HG02852 (cell line): ENCODE measurements around the gene HOXC6.

Experiments used
- ATAC-seq: cut with Tn5 transposase; IDR thresholded peaks from one replicate; pipeline ENCODE4 v1.9.1; 2021; ENCODE audit warnings: mild to moderate bottlenecking, moderate library complexity; ENCODE audit not compliant: unreplicated experiment

Gene HOXC6

DNA sequence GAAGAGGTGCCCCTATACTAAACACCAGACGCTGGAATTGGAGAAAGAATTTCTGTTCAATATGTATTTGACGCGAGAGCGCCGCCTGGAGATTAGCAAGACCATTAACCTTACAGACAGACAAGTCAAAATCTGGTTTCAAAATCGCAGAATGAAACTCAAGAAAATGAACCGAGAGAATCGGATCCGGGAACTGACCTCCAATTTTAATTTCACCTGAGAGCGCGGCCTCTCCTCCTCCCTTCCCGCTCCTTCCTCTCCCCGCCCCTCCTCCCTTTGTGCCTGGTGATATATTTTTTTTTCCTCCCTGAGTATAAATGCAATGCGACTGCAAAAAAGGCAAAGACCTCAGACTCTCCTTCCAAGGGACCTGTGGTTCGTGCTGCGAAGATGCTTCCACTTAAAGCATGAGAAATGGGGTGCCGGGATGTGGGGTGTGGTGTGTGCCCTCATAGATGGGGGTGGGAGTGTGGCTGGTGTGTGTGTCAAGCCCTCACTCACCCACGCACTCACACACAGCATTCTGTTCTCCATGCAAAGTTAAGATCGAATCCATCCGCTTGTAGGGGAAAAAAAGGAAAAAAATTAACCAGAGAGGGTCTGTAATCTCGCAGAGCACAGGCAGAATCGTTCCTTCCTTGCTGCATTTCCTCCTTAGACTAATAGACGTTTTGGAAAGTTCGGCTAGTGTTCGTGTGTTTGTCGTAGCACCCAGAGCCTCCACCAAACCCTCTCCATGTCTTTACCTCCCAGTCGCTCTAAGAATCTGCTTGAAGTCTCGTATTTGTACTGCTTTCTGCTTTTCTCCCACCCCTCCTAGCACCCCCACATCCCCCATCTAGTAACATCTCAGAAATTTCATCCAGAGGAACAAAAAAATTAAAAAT lies 38.8 kb upstream of the HOXC6 start:
- no peak for ATAC-seq

DNA sequence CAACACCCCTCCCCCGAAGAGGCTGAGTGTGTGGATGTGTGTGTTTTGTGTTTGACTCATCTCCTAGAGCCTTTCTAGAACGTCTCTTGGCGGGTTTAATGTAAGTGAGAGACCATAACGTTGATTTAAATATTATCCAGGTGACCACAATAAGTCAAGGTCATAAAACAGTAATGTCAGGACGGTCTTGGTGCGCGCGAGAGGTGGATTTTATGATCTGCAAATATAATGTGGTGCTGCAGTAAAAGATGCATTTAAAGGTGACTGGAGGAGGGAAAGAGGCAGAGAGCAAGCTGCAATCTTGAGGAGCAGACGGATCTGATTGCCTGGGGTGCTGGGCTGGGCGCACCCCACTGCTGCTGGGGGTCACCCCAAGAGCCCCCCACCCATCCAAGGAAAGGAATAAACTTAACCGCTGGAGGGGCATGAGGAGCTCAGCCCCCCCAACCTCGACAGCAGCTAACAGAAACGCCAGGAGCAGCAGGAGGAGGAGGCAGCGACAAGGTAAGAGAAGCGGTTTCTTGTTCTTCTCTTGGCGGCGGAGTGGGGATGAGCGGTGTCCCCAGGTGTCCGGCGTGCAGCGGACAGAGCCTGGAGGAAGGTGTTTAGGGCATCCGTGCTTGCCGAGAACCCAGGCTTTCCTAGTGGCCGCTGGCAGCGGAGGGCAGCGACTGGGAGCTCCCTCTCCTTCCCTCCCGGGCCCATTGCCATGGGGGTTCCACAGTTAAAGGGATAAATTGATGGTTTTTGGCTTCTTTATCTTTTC lies 37.7 kb upstream of the HOXC6 start:
- ATAC-seq, result no peak

DNA sequence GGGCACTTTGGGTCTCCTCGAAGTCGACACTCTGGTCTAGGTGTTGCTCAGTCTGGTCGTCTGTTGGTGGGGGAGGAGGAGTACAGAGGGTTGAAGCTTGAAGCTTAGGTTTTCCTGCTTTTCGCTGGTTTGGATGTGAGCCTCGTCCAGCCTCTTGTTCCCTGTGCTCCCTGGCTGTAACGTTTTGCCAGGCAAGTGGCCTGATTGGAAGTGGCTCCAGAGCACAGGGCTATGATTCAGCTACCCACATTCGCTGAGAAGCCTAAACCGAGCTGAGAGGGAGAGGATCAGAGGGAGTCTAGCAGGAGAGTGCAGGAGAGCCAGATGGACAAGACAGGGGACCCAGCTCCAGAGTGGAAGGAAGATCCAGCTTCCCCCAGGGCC lies 37.2 kb upstream of the HOXC6 start:
- ATAC-seq, result no peak

DNA sequence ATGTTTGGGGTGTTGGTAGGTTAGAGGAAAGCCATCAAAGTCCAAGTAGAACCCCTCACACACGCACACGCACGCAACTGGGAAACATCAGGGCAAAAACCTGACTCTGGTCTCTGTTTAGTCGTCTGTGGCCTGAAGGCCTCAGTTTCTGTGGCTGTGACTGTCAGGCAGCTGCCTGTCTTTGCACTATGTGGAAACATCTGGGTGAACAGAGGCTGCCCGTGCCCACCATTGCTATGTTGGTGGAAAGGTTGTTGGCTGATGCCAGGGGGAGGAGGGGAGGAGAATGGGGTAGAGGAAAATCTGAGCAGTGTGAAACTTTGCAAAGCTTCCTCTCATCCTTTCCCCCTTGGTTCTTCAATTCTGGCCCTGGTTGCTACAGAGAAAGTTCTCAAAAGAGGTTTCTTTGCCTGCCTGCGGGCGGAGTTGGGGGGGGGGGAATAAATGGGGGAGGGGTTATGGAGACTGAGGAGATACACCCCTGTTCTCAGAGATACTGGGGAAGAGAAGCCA lies 35.8 kb upstream of the HOXC6 start:
- no peak for ATAC-seq

DNA sequence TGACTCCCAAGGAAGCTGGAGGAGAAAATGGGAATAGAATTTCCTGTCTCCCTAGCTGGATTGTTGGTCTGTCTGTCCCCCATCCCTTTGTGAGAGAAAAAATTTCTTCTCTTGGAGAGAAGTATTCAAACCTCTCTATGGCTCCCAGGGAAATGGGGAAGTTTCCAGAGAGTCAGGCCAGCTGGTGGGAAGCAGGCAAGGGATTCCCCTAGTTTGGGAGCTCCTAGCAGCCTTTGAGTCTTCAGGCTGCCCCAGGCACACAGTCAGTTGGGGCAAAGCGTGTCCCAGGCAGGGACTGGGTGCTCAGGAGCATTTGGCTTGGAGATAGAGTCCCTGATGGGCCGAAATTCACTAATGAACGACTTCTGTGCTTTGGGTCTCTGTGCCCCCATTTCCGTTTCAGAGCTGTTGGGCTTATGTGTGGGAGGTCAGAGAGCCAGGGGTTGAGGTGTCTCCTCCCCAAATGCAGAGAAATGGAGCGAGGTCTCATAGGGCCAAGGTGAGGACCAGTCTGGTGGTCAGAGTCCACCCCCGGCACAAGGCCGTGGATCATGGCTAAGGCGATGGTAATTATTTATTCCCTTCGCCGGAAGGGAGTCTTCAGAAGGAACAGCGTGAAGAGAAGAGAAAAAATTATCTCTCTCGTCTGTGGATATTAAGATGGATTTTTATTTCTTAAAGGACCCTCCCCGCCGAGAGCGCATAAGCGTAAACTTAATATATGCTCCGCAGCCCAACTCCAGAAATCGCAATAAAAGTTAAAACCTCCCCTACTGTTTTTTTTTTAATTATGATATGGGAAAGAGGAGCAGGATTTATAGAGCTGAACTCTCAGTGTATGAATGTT lies 34.9 kb upstream of the HOXC6 start:
- ATAC-seq, result no peak

DNA sequence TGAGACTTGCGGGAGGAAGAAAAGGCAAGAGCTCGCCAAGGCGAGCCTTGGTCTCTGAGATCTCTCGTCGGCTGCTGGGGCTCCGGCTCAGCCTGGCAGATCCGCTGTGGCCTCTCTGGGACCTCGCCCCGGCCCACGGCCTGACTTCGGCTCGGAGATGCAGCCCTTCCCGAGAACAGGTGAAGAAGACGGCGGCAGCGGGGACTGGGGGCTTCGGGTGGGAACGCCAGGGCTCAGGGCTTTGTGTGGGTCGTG lies 34.3 kb upstream of the HOXC6 start:
- ATAC-seq, result no peak

DNA sequence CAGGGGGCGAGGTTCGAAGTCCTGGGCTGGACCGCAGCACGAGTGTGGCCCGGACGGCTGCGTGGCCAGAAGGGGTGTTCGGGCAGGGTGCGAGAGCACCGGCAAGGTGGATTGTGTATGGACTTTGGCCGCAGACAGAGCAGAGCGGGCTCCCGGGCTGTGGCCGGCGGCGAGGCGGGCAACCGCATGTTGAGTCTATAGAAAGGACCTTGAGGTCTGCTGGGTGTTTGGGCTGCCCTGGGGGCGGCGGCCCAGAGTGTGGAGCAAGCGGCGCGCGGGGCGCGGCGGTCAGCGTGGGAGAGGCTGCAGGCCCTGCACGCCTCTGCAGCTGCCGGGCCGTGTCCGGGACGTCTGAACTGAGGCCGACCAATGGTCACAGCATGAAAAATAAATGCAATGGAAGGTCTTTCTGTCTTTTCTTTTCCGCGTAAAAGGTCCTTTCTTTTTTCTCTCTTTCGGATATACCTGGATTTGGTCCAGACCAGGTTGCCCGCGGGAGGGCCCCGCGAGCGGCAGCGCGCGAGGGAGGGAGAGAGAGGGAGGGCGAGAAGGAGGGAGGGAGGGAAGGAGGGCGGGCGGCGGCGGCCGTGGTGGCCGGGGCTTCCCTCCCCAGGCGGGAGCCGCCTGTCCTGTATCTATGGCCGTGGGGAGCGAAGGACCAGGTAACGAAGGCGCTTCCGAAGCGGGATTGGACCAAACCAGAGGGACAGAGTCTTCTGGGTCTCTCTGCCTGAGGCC lies 33.8 kb upstream of the HOXC6 start:
- no peak for ATAC-seq

DNA sequence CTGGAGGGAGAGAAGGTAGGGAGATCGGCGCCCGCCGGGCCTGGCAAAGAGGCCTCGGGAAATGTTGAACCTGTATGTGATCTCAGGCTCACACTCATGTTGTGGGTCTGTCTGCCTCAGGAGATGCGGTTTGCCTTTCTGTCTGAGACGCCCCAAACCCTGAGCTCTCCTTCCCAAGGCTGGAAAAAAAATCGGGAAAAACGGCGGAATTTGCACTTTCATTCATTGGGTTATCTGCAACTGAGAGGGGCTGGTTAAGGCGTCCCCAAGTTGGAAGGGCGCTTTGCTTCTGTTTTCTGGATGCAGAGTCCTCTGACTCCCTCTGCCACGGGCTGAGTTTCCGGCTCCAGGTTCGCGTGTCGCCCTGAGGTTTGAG lies 33.2 kb upstream of the HOXC6 start:
- ATAC-seq, result no peak

DNA sequence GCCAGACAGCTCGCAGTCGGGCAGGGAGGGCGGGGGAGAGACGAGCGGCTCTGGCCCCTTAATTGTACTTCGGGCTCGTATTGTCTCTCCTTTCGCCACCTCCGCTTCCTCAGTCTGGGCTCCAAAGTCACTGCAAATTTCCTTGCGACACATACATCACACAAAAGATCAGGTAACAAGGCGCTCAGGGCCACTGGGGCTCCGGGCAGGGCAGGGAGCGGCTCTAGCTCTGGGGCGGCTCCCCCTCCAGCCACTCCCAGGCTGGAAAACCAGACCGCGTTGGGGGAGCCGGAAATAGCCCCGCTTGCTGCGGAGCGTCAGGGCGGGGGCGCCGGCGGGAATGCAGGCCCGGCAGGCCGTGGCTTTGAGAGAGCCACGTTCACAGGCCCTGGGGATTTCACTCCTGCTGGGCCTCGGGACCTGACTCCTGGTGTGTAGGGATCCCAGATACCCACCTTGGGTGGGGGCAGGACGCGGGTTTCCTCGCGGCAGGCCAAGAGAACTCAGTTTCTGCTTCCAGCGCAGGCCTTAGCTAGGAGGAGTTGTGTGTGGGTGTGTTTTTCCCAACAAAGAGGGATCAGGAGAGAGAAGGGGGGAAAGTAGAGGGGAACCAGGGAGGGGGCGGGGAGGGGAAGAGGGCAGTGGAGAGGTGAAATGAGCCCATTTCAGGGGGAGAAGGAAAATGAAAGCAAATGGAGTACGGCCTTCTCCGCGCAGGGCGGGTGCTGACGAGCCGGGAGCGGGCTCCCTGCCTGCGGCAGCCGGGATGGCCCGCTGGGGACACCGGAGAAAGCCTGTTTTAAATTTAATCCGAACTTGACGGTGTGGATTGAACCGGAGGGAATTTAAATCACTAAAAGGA lies 32.6 kb upstream of the HOXC6 start:
- ATAC-seq, result no peak

DNA sequence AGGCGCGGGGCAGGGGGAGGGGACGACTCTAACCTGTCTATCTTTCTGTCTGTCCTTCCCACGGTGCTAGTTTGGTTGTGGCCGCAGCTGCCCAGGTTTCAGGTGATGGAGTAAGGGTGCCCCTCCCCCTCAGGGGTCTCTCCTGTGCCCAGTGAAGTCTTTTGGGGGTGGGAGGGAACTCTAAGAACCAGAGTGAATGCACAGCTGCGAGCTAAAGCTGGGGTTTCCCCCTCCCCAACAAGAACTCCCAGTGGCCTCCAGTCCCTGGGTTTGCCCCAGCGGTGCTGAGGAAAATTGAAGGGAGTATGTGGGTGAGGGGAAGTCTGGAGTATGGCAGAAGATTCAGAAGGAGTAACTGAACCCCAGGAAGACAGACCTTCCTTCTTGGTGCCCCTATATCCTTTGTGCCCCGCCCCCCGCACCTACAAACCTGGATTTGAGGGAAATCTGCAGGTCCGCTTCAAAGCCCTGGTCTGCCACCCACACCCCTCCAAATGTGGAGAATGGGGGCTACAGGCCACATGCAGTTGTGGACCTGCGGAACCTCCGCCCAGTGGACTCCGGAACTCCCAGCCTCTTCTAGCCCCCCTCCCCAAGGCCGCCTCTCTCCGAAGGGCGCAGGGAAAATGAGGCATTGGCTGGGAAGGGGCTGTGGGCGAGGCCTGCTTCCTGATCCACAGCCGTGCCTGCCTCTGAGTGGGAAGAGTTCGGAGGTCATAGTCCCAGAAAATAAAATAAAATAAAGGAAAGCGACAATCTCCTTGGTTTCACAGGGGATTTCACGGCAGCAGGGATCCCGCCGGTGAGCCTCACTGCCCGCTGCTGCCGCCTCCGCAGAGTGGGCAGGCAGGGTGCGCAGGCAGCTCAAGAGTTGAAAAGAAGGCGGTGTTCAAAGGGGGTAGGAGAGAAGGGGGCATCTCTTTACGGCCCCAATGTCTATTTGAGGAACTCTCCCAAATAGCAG lies 31.7 kb upstream of the HOXC6 start:
- ATAC-seq, result no peak

DNA sequence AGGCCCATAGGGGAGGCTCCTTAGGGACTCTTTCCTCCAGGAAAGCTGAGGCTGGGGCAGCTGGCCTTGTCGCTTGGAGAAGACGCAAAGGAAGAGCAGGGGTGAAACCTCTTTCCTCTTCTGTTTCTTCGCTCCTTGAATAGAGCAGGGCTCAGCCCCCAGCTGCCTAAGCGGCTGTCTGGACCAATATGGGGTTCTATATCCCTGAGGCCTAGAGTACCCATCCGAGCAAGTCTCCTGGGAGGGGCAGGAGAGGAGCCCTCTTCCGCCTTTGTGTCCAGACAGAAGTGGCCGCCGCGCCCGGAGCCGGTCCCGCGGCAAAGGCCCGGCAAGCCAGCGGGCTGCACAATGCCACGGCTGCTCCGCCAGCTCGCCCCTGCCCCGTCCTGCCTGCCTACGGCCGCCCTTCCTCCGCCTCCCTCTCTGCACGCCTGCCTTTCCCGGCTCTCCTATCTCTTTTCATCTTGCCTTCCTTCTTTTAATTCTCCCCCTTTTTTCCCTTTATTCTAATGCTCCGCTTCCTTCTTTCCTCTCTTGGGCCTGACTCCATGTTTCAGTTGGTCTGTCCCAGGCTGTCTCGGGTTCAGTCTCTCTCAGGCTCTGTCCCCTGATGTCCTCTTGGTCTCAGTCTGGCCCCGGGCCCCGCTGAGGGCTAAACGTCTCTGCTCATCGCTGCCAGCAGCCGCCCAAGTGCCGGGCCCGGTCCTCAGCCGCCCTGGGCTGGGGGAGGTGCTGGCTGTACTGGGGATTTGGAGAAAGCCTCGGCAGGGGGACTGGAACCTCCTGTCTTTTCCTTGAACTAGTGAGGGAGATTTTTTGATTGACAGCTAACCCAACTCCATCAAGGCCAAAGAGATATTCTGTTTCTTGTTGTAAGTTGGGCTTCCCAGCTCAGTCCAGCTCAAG lies 30.8 kb upstream of the HOXC6 start:
- ATAC-seq, result no peak

DNA sequence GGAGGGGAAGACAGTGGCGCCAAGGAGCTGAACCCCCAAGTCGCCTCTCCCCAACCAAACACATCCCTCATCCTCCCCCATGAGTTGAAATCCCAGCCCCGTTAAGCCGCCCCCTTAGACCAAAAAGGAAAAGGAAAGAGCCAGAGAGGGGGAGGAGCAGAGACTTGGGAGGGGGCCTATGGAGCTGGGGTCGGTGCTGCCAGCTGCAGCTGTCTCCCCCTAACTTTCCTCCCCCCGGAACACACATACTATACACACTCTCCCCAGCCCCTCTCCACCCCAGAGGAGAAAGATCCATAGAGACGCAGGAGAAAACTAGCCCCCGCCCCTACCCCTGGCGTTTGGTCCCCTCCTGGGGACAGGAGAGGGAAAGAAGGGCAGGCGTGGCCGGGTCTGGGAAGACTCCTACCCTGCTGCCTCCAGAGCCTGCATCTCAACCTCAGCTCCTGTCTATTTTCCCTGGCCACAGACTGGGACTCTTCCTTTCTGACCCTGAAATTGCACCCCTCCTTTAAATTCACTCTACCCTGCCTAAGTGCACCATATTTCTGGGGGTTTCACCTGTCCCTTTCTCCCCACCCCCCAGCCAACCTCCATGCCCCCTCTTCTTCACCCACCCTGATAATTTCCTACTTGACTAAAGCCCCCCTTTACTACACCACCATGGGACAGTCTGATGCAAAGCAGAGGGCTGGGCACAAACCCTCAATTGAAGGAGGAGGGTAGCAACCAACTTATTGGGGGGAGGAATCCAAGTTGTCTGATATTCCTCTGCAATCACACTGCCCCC lies 29.9 kb upstream of the HOXC6 start:
- ATAC-seq, result no peak

DNA sequence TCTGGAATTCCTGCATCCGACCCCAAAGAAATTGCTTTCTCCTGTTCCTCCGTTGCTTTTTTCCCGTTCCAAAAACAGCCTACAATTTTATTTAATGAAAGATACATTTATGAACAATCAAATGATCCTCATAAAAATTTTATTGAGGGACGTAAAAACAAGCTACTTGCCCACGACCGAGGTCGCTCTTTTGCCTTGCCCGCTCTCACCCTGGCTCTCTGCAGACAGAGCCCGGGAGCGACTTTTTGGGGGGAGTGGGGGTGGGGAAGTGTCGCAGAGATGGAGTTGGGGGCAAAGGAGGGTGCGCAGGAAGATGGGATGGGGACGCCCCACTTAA lies 29.4 kb upstream of the HOXC6 start:
- ATAC-seq, result no peak

DNA sequence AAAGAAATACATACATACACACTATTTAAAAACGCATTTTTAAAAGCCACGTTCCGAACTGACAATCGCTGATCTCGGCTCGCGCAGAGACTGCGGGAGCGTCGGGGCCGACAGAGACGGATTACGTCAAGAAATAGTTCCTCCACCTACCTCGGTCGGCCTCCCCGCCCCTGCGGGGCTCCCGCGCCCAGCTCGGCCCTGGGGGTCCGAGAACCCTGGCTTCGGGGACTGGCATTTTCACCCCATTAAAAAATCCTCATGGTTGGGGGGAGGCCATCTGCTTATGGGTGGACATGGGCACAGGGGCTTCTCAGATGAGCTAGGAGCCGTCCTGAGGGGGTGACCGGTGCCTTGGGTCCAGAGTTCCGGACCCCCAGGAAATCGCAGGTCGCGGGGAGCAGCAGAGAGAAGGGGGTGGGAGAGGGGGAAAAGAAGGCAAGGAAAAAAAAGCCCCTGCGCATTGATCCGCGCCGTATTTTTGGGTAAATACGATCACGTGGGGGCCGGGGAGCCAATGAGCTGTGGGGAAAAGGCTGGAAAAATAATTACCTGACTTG lies 28.6 kb upstream of the HOXC6 start:
- ATAC-seq, result no peak

DNA sequence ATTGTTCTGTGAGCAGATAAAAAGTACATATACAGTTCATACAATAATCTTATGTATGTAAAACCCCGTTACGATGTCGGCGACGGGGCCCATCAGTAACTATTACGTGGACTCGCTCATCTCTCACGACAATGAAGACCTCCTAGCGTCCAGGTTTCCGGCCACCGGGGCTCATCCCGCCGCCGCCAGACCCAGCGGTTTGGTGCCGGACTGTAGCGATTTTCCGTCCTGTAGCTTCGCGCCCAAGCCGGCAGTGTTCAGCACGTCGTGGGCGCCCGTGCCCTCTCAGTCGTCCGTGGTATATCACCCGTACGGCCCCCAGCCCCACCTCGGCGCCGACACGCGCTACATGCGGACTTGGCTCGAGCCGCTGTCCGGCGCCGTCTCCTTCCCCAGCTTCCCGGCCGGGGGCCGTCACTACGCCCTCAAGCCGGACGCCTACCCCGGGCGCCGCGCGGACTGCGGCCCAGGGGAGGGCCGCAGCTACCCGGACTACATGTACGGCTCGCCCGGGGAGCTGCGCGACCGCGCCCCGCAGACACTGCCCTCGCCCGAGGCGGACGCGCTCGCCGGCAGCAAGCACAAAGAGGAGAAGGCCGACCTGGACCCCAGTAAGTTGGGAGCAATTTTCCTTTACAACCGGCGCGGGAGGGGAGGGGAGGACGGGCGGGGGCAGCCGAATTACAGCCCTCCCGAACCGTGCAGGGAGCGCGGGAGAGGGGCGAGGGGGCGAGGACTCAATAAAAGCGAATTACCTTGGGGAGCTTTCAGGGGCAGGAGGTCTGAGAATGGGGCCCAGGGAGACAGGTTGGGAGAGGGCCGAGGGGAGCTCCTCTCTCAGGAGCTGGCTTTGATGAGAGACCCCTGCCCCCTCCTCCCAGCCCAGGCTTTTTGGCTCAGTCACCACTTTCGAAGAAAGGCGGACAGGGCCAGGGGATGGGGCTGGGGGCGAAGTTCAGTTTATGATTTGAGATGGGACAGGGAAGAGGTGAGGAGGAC lies 27.8 kb upstream of the HOXC6 start, which contains the start of gene HOXC9:
TSS of gene HOXC9 (plus strand) at position 46 of the 999 bp plus-strand sequence. CDS start at position 74, 28 bp downstream.
- no peak for ATAC-seq
